PFSK-1 (cell line): ENCODE measurements around the gene IKZF1.

ENCODE experiments used
- FOXP2 ChIP-seq: optimal IDR thresholded peaks from 2 replicates; pipeline ENCODE3; 2011; ENCODE audit warnings: borderline replicate concordance, control low read depth, inconsistent platforms; ENCODE audit not compliant: insufficient read depth; ENCODE audit errors: extremely low read length, extremely low read depth
- POLR2AphosphoS5 ChIP-seq: IDR thresholded peaks from 2 replicates; pipeline ENCODE4 v1.6.1; 2012; ENCODE audit warnings: low read depth, mild to moderate bottlenecking, control low read depth, low read length, moderate library complexity
- SIN3A ChIP-seq: IDR thresholded peaks from 2 replicates; pipeline ENCODE4 v1.6.1; 2012; ENCODE audit warnings: mild to moderate bottlenecking, low read length, moderate library complexity, borderline replicate concordance; ENCODE audit not compliant: insufficient read depth
- TAF1 ChIP-seq: IDR thresholded peaks from 2 replicates; pipeline ENCODE4 v1.6.1; 2012; ENCODE audit warnings: low read length, control low read depth, borderline replicate concordance; ENCODE audit not compliant: insufficient read depth

- TF ChIP-seq POLR2AphosphoS5 (no peak), TAF1 (no peak), SIN3A (no peak), FOXP2 (no peak)
These were observed 58.3 kb downstream of the IKZF1 start for GRCh38 chr7:50362712-50363282.
